A673 (cell line): ENCODE measurements around the gene ATP6AP1.

ENCODE experiments used
- EZH2 ChIP-seq: fragments of 200-600 bp; sonication (generic); IDR thresholded peaks from 2 replicates; pipeline ENCODE4 v1.6.1; 2017; ENCODE audit warnings: borderline replicate concordance, low read depth, mild to moderate bottlenecking, mixed read lengths, antibody characterized with exemption, low read length; ENCODE audit not compliant: poor library complexity, severe bottlenecking
- TF ChIP-seq, protein P1 (sequence below): fragments of 300-800, 200-600 bp; sonication (generic); conservative IDR thresholded peaks from 2 replicates; pipeline ENCODE4 v1.5.1; 2017; ENCODE audit warnings: low read depth, mild to moderate bottlenecking, antibody characterized with exemption, low read length, moderate library complexity, mixed read lengths

DNA sequence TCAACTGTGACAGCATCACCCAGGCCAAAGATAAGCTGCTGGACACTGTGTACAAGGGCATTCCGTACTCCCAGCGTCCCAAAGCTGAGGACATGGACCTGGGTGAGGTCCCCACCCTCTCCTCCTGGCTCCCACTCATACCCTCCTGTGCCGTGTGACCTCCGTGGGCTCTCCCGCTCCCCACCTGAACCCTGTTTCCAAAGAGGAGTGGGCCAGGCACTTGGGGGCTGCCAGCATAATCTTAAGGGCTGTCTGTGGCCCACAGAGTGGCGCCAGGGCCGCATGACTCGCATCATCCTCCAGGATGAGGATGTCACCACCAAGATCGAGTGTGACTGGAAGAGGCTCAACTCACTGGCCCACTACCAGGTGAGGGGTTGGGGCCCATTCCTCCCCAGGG is 40.6 kb downstream of the ATP6AP1 start:
- TF ChIP-seq, protein P1, sequence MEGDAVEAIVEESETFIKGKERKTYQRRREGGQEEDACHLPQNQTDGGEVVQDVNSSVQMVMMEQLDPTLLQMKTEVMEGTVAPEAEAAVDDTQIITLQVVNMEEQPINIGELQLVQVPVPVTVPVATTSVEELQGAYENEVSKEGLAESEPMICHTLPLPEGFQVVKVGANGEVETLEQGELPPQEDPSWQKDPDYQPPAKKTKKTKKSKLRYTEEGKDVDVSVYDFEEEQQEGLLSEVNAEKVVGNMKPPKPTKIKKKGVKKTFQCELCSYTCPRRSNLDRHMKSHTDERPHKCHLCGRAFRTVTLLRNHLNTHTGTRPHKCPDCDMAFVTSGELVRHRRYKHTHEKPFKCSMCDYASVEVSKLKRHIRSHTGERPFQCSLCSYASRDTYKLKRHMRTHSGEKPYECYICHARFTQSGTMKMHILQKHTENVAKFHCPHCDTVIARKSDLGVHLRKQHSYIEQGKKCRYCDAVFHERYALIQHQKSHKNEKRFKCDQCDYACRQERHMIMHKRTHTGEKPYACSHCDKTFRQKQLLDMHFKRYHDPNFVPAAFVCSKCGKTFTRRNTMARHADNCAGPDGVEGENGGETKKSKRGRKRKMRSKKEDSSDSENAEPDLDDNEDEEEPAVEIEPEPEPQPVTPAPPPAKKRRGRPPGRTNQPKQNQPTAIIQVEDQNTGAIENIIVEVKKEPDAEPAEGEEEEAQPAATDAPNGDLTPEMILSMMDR = no peak
- no peak for TF ChIP-seq EZH2
